GM18508 (cell line): Measurements from ENCODE around the gene TUBA3E.
A peak's percentile ranks its signal among the peaks of the same experiment; 100 is the strongest.
"Not testable (repeated sequence)": the region's sequence is repeated elsewhere in the genome, so short reads cannot be mapped to it uniquely, and the experiment has no call there.

ENCODE experiments used
- ATAC-seq: cut with Tn5 transposase; IDR thresholded peaks from one replicate; pipeline ENCODE4 v1.9.1; 2021; ENCODE audit warnings: moderate number of reproducible peaks; ENCODE audit not compliant: insufficient read depth, unreplicated experiment

The TUBA3E gene

DNA sequence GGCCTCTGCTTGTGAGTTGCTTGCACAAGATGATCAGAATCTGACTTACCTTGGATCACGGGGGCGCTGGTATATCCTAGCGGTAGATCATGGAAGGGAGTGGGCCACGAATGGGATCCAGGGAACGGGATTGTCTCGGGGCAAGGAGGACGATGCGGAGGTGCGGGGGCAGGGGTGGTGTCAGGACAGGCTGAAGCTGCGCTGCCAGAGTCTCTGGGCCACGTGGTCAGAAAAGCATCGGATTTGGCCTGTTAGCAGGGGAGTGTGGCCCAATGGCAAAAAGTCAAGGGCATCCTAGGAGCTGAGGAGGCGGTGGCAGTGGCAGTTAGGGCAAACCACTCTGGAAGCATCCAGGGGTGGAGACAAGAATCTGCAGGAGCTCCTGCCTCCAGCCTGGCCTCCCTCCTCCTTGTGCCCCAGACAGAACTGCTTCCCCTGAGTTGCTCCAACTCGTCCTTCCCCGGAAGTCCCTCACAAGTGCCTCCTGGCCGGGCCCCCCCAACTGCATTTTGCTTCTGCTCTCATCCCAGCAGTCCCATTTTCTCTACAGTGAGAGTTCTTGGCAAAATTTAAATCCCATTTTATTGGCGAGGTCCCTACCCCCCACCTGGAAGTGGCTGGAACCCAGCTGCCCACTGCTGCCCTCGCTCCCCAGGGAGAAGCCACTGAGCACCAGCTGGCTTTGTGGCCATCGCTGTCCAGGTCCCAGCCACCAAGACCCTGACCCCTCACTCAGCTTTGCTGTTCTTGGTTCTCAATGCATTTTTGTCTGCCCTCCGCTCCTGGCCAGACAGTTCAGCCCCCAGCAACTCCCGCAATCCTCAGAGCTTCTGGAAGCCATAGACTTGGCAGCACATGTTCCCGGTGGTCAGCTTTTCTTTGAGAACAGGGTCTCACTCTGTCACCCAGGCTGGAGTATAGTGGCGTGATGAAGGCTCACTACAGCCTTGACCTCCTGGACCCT is 47.8 kb downstream of the TUBA3E start:
- no peak for ATAC-seq

GRCh38 chr2:130148515-130148914 is 49.7 kb downstream of the TUBA3E start:
- not testable (repeated sequence) for ATAC-seq

DNA sequence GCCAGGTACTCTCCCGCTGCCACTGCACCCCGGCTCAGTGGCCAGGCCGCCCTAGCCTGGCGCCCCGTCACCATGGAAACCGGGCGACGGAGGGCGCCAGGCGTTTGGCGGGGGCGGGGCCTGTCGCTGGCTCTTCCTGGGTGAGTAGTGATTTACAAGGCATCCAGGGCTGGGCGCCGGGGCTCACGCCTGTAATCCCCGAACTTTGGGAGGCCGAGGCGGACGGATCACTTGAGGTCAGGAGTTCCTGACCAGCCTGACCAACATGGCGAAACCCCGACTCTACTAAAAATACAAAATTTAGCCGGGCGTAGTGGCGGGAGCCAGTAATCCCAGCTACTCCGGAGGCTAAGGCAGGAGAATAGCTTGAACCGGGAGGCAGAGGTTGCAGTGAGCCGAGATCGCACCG is 53.2 kb downstream of the TUBA3E start, which contains the start of gene CCDC74B:
Gene CCDC74B (minus strand): TSS at position 107 of the 409 bp plus-strand sequence. CDS start 116 bp downstream, outside the sequence.
- ATAC-seq, result peak; percentile 62

GRCh38 chr2:130143266-130144039 is 54.8 kb downstream of the TUBA3E start:
- not testable (repeated sequence) for ATAC-seq

DNA sequence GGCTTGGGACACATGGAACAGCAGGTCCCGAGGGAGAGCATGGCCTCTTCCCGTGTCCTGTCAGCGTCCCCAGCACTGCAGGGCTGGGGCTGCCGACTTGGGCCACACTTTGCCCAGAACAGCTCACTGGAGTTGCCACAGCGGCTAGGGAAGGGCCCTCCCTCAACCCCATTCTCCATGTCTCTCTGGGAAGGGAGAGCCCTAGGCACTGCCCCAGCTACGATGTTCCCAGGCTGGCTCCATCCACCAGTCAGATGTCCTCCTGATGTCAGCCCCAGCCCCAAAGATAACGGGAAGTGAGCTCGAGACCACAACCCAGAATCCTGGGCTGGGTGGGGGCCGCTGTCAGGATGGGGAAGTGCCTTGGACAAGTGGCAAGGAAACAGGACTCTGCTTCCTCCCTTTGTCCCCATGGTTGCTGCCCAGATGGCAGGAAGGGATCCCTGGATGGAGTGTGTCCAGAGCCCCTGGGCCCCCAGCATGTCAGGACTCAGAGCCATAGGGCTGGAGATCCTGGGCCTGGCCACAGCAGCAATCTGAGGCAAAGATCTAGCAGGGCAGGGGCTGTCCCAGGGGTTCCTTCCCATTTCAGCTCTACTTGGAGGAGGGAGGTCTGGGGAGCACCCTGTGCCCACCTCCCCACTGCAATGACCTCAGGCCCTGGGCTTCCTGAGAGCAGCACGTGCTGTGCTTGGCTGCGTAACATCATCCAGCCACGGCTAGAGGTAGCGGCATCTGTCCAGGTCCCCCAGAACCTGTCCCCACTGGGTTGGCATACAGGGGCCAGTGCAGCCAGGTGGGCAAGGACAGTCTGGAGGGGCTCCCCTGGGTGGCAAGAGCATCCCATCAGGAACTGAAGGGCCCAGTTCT is 55.6 kb downstream of the TUBA3E start:
- not testable (repeated sequence) for ATAC-seq
